Measurements from ENCODE around the gene ADNP. TPM values are rescaled to one million over a fixed set of nuclear protein-coding genes. Genes with fewer than 3 reads are reported as not detected.

The ADNP gene
- total and polyA plus RNA-seq, 10 of the 15 experiments (the other 5 are each of a cell fraction or from before 2014, with no cell fraction given) = 23.0 to 74.4 (median 34.9) TPM

DNA sequence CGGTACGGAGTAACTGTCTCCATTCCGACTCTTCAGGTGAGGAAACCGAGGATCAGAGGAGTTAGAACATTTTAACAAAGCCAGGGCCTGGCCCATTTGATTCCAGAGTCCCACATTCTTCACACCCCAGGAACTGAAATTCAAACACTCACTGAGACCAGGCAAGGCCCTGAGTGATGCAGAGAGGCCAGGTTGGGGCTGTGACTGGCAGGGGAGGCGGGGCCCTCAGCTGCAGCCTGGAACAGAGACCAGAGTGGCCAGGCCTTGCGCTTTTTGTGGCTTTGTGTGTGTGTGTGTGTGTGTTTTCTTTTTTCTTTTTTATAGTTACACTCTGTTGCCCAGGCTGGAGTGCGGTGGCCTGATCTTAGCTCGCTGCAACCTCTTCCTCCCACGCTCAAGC is 79.2 kb downstream of the ADNP start:
- DNase-seq (ENCODE audit: low read depth, low spot score) (no peak), ATAC-seq (no peak), FAIRE-seq (no peak)
- peaks cover 6 to 10% of the 10 kb centered on the region in 2 experiments; a peak in 3 of 4 replicates for H3K36me3 ChIP-seq (ENCODE audit: control insufficient read depth in 2 of 2, insufficient read depth in 2 of 2, low read length in 1 of 2)
- ChIA-PET POLR2A (no interaction called here), RAD21 (ENCODE audit: unreplicated experiment) (no interaction called here), SMC1A (ENCODE audit: uncharacterized antibody, unreplicated experiment) (no interaction called here), CTCF (no interaction called here)
- no peaks in the 10 kb centered on the region for H3K9me3 ChIP-seq (replicated peaks; ENCODE audit: control insufficient read depth, insufficient read depth, low read length)
- in situ Hi-C loops (cut with MboI) (no loop called here), intact Hi-C loops (cut with micrococcal nuclease; ENCODE audit: unreplicated experiment) (no loop called here)
- BruUV-seq (replicated peaks) = no TSS peak
- no peak overlapping the region; the same call in 1 of the 2 replicates for H3K27ac ChIP-seq (ENCODE audit: control insufficient read depth, insufficient read depth)
- no peaks in the 10 kb centered on the region for H4K20me1 ChIP-seq (ENCODE audit: control insufficient read depth, insufficient read depth)
- no peak for TF ChIP-seq TCF12 (IDR thresholded peaks at IDR 0.05; ENCODE audit: low read depth, low read length)
- WGBS (ENCODE audit: insufficient coverage, insufficient replicate concordance, low lambda C conversion rate, missing lambda C conversion rate) = 88% methylated on average over 8 of the region's 9 CpGs
- H3K27me3 ChIP-seq (replicated peaks in 1 of 2; ENCODE audit: control insufficient read depth in 2 of 2, insufficient read depth in 2 of 2, low read length in 1 of 2) = no peaks in the 10 kb centered on the region
- no peak overlapping the region for H3K4me3 ChIP-seq
- H3K4me2 ChIP-seq (ENCODE audit: control insufficient read depth, insufficient read depth) = no peak overlapping the region
- H3K9ac ChIP-seq (ENCODE audit: control insufficient read depth, insufficient read depth, low read length) = no peak overlapping the region
- peaks cover 32% of the 10 kb centered on the region for H3K4me1 ChIP-seq (ENCODE audit: control insufficient read depth, insufficient read depth, low read length)
- no peak overlapping the region for H2AFZ ChIP-seq (ENCODE audit: control insufficient read depth, low read depth, low read length)
- H3K79me2 ChIP-seq (ENCODE audit: control insufficient read depth, insufficient read depth, low read length) = peaks cover 4% of the 10 kb centered on the region

DNA sequence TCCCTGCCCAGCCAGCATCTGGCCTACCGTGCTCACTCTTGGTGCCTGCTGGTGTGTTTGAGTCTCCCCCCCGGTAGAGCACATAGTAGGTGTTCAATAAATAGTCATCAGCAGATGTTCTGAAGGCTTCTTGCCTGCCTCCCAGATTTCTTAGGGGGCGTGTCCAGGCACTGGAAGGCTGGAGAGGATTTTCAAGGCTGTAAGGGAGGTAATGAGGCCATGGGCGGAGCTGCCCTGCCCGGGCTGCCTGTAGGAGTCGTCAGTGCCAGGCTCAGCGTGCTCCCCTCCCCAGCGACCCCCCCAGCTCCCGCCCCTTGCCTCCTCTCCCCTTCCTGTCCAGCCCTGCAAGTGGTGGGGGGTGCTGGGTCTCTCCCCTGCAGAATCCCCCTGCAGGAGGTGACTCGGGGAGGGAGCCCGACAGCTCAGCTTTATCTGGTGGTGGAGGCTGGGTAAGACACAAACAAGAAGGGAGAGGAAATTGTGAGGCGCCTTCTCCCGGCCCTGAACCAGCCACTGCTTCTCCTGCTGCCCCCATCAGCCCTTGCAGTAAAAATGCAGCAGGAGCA is 80.4 kb downstream of the ADNP start:
- Histone ChIP-seq H2AFZ (ENCODE audit: control insufficient read depth, low read depth, low read length) (no peak overlapping the region), H3K27ac (ENCODE audit: control insufficient read depth, insufficient read depth) (peak overlapping the region; percentile 22; the same call in 1 of the 2 replicates), H3K36me3 (ENCODE audit: control insufficient read depth in 2 of 2, insufficient read depth in 2 of 2, low read length in 1 of 2) (peaks cover 6 to 10% of the 10 kb centered on the region in 2 experiments; a peak in 3 of 4 replicates), H3K9ac (ENCODE audit: control insufficient read depth, insufficient read depth, low read length) (no peak overlapping the region), H3K27me3 (replicated peaks in 1 of 2; ENCODE audit: control insufficient read depth in 2 of 2, insufficient read depth in 2 of 2, low read length in 1 of 2) (no peaks in the 10 kb centered on the region), H3K4me1 (ENCODE audit: control insufficient read depth, insufficient read depth, low read length) (peaks cover 33% of the 10 kb centered on the region), H4K20me1 (ENCODE audit: control insufficient read depth, insufficient read depth) (no peaks in the 10 kb centered on the region), H3K4me3 (no peak overlapping the region), H3K4me2 (ENCODE audit: control insufficient read depth, insufficient read depth) (no peak overlapping the region), H3K79me2 (ENCODE audit: control insufficient read depth, insufficient read depth, low read length) (peaks cover 4% of the 10 kb centered on the region), H3K9me3 (replicated peaks; ENCODE audit: control insufficient read depth, insufficient read depth, low read length) (no peaks in the 10 kb centered on the region)
- 92% methylated on average over 9 of the region's 13 CpGs for WGBS (ENCODE audit: insufficient coverage, insufficient replicate concordance, low lambda C conversion rate, missing lambda C conversion rate)
- intact Hi-C loops (cut with micrococcal nuclease; ENCODE audit: unreplicated experiment) (no loop called here), in situ Hi-C loops (cut with MboI) (no loop called here)
- ChIA-PET CTCF (no interaction called here), POLR2A (no interaction called here), RAD21 (ENCODE audit: unreplicated experiment) (no interaction called here), SMC1A (ENCODE audit: uncharacterized antibody, unreplicated experiment) (no interaction called here)
- ATAC-seq (no peak), DNase-seq (ENCODE audit: low read depth, low spot score) (no peak), FAIRE-seq (no peak)
- TF ChIP-seq NFIC (IDR thresholded peaks at IDR 0.05; ENCODE audit: low read depth, low read length) (no peak), RCOR1 (conservative IDR thresholded peaks at IDR 0.05; ENCODE audit: low read depth, low read length) (no peak), YY1 (IDR thresholded peaks at IDR 0.05; ENCODE audit: low read depth, low read length) (no peak), CBFB (IDR thresholded peaks at IDR 0.05; ENCODE audit: low read depth) (no peak), STAT1 (conservative IDR thresholded peaks at IDR 0.05) (no peak), BMI1 (IDR thresholded peaks at IDR 0.05; ENCODE audit: borderline replicate concordance) (no peak), NBN (IDR thresholded peaks at IDR 0.05) (no peak), RAD21 (IDR thresholded peaks at IDR 0.05; ENCODE audit: insufficient read depth, low read depth, low read length) (no peak)
- TF ChIP-seq, protein P1, sequence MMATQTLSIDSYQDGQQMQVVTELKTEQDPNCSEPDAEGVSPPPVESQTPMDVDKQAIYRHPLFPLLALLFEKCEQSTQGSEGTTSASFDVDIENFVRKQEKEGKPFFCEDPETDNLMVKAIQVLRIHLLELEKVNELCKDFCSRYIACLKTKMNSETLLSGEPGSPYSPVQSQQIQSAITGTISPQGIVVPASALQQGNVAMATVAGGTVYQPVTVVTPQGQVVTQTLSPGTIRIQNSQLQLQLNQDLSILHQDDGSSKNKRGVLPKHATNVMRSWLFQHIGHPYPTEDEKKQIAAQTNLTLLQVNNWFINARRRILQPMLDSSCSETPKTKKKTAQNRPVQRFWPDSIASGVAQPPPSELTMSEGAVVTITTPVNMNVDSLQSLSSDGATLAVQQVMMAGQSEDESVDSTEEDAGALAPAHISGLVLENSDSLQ (IDR thresholded peaks at IDR 0.05) = no peak
- no TSS peak for BruUV-seq (replicated peaks)

Measured in GM12878 (cell line).